Esophagus squamous epithelium (tissue), 5 donors: ENCODE measurements around the gene SLU7. TPM values are rescaled to one million over a fixed set of nuclear protein-coding genes. Genes with fewer than 3 reads are reported as not detected.

Experiments used
- DNase-seq: peaks from one replicate; lab custom pipeline; 2025; lab: John Stamatoyannopoulos, UW
- H3K27ac ChIP-seq, 4 donors: fragments of 200-600 bp; sonication (generic); one replicate each; pipeline ENCODE4 v1.5.1; 2016 to 2019; ENCODE audit warnings: mild to moderate bottlenecking in 1 of 4
- H3K27me3 ChIP-seq, 4 donors: fragments of 200-600 bp; sonication (generic); 1 replicate in 3 of 4; 2 replicates in 1 of 4; pipeline versions ENCODE4 v1.5.1 to v1.6.0; 2017 to 2021; ENCODE audit warnings: antibody characterized with exemption in 1 of 4
- H3K36me3 ChIP-seq, 3 donors: fragments of 200-600 bp; sonication (generic); one replicate each; pipeline ENCODE4 v1.5.1; 2016 to 2019
- H3K4me1 ChIP-seq, 3 donors: fragments of 200-600 bp; sonication (generic); one replicate each; pipeline ENCODE4 v1.5.1; 2017 to 2019
- H3K4me3 ChIP-seq, 4 donors: fragments of 200-600 bp; sonication (generic); 1 replicate in 3 of 4; 2 replicates in 1 of 4; pipeline ENCODE4 v1.5.1; 2016 to 2019; ENCODE audit warnings: mild to moderate bottlenecking in 2 of 4, moderate library complexity in 1 of 4
- H3K9me3 ChIP-seq, 3 donors: fragments of 200-600 bp; sonication (generic); one replicate each; pipeline ENCODE4 v1.5.1; 2016 to 2019
- CTCF ChIP-seq, 6 experiments: fragments of 450-650 bp in 4 of 6; fragments of 200-600 bp in 2 of 6; sonication (generic) in 2 of 6; IDR thresholded peaks; one replicate each; pipeline ENCODE4 v1.5.1; 2016 to 2019; ENCODE audit warnings: antibody characterized with exemption in 6 of 6, mild to moderate bottlenecking in 4 of 6, moderate library complexity in 4 of 6
- POLR2A ChIP-seq, 4 donors: fragments of 450-650 bp; IDR thresholded peaks; one replicate each; pipeline ENCODE4 v1.6.1; 2017; ENCODE audit warnings: antibody characterized with exemption in 4 of 4, mild to moderate bottlenecking in 4 of 4, moderate library complexity in 3 of 4
- WGBS, 2 donors: methylation state at CpG; one replicate each; pipeline ENCODE4 v1.1.5; 2018; 5-methylcytosine and 5-hydroxymethylcytosine counted together
- intact Hi-C: fragments of 100-400 bp; cut with DNase I; formaldehyde crosslinking; loops from one replicate; pipeline ENCODE4 v1.15.0; 2022
- total RNA-seq, 4 donors: library from RNA; depleted of rRNA; stranded (reverse); fragments of >200 nt; gene quantifications; one replicate each; pipeline ENCODE4 v1.1.0, GENCODE V29; 2016
- donor health status: DM: yes; HTN: yes; CAD: no.

The SLU7 gene
- total RNA-seq, 4 donors from 2014 or later: 31.9 to 70.2 (median 45.1) TPM

- 81 to 93% methylated on average over 2 of the region's 2 CpGs for WGBS, 2 donors
- DNase-seq: no peak
- H3K4me1 ChIP-seq: no peaks in the 10 kb centered on the region
- H3K9me3 ChIP-seq: no peaks in the 10 kb centered on the region
- H3K27ac ChIP-seq: no peak overlapping the region
- intact Hi-C loops: no loop called here
- H3K27me3 ChIP-seq: peaks cover 0 to 7% (median 0%) of the 10 kb centered on the region in 4 donors
- no peaks in the 10 kb centered on the region for H3K36me3 ChIP-seq
- TF ChIP-seq POLR2A (IDR thresholded peaks at IDR 0.05) (no peak), CTCF (IDR thresholded peaks at IDR 0.05) (no peak)
- H3K4me3 ChIP-seq: no peak overlapping the region
These were observed 32.4 kb upstream of the SLU7 start for GRCh38 chr5:160451281-160451680.

GRCh38 chr5:160450164-160450932 lies 31.5 kb upstream of the SLU7 start:
- Histone ChIP-seq H3K9me3 (no peaks in the 10 kb centered on the region), H3K27ac (no peak overlapping the region), H3K36me3 (no peaks in the 10 kb centered on the region), H3K4me3 (no peak overlapping the region), H3K27me3 (no peaks in the 10 kb centered on the region), H3K4me1 (no peaks in the 10 kb centered on the region)
- WGBS, 2 donors: 73 to 85% methylated on average over 9 of the region's 9 CpGs
- TF ChIP-seq CTCF (IDR thresholded peaks at IDR 0.05): no peak
- TF ChIP-seq POLR2A (IDR thresholded peaks at IDR 0.05): no peak
- intact Hi-C loops: no loop called here
- no peak for DNase-seq

GRCh38 chr5:160449458-160449857 lies 30.6 kb upstream of the SLU7 start:
- Histone ChIP-seq H3K4me1 (no peaks in the 10 kb centered on the region), H3K27ac (no peak overlapping the region), H3K27me3 (no peaks in the 10 kb centered on the region), H3K9me3 (no peaks in the 10 kb centered on the region), H3K36me3 (no peaks in the 10 kb centered on the region), H3K4me3 (no peak overlapping the region)
- intact Hi-C loops: loop anchor here (10.0 kb wide), 1 partner anchor 55 kb away; no protein-coding TSS in a partner anchor
- WGBS, 2 donors: 90 to 96% methylated on average over 3 of the region's 3 CpGs
- TF ChIP-seq CTCF (IDR thresholded peaks at IDR 0.05) (no peak), POLR2A (IDR thresholded peaks at IDR 0.05) (no peak)
- no peak for DNase-seq

- 91 to 93% methylated on average over 1 of the region's 1 CpG for WGBS, 2 donors
- no peaks in the 10 kb centered on the region for H3K4me1 ChIP-seq
These were observed 30.0 kb upstream of the SLU7 start for GRCh38 chr5:160448886-160449285.

More at GRCh38 chr5:160448886-160449285, 30.0 kb upstream of the SLU7 start:
- Histone ChIP-seq H3K9me3 (no peaks in the 10 kb centered on the region), H3K4me3 (no peak overlapping the region), H3K36me3 (no peaks in the 10 kb centered on the region), H3K27ac (no peak overlapping the region), H3K27me3 (no peaks in the 10 kb centered on the region)
- intact Hi-C loops: loop anchor here (10.0 kb wide), 1 partner anchor 56 kb away; no protein-coding TSS in a partner anchor
- TF ChIP-seq CTCF (IDR thresholded peaks at IDR 0.05): no peak
- no peak for TF ChIP-seq POLR2A (IDR thresholded peaks at IDR 0.05)
- DNase-seq: no peak
